BE2C (cell line): ENCODE data around the gene NEB.

ENCODE experiments used
- DNase-seq: peaks from one replicate; pipeline ENCODE4 v3.0.0-alpha.2; 2020
- H3K27me3 ChIP-seq: fragments of 250-450 bp; sonication (Bioruptor Pico); 2 replicates; pipeline ENCODE4 v1.5.1; 2020; ENCODE audit warnings: mild to moderate bottlenecking
- H3K36me3 ChIP-seq: fragments of 250-450 bp; sonication (Bioruptor Pico); 2 replicates; pipeline ENCODE4 v1.5.1; 2020; ENCODE audit warnings: mild to moderate bottlenecking
- H3K4me1 ChIP-seq: fragments of 250-450 bp; sonication (Bioruptor Pico); 2 replicates; pipeline ENCODE4 v1.5.1; 2020
- H3K4me3 ChIP-seq: 2 replicates; pipeline ENCODE4 v1.5.1; 2011; ENCODE audit warnings: low read depth, low read length
- H3K9me3 ChIP-seq: fragments of 250-450 bp; sonication (Bioruptor Pico); 2 replicates; pipeline ENCODE4 v1.5.1; 2020
- CTCF ChIP-seq: IDR thresholded peaks from 2 replicates; pipeline ENCODE4 v1.5.1; 2012; ENCODE audit warnings: mild to moderate bottlenecking, low read depth, low read length

The NEB gene

GRCh38 chr2:151484100-151484499 is 250.2 kb downstream of the NEB start:
- no peak overlapping the region for H3K4me3 ChIP-seq
- H3K27me3 ChIP-seq = no peaks in the 10 kb centered on the region
- TF ChIP-seq CTCF = no peak
- no peaks in the 10 kb centered on the region for H3K4me1 ChIP-seq
- H3K9me3 ChIP-seq = no peaks in the 10 kb centered on the region
- H3K36me3 ChIP-seq = no peaks in the 10 kb centered on the region
- no peak for DNase-seq

GRCh38 chr2:151483546-151483945 is 250.7 kb downstream of the NEB start:
- Histone ChIP-seq H3K36me3 (no peaks in the 10 kb centered on the region), H3K9me3 (no peaks in the 10 kb centered on the region), H3K4me1 (no peaks in the 10 kb centered on the region), H3K4me3 (no peak overlapping the region), H3K27me3 (no peaks in the 10 kb centered on the region)
- no peak for DNase-seq
- no peak for TF ChIP-seq CTCF

- H3K27me3 ChIP-seq = no peaks in the 10 kb centered on the region
- no peak overlapping the region for H3K4me3 ChIP-seq
- DNase-seq = no peak
- H3K9me3 ChIP-seq = no peaks in the 10 kb centered on the region
- no peaks in the 10 kb centered on the region for H3K4me1 ChIP-seq
- no peak for TF ChIP-seq CTCF
- H3K36me3 ChIP-seq = no peaks in the 10 kb centered on the region
Measured at GRCh38 chr2:151482171-151482725, 252.0 kb downstream of the NEB start.

- DNase-seq = no peak
- Histone ChIP-seq H3K27me3 (no peaks in the 10 kb centered on the region), H3K4me1 (no peaks in the 10 kb centered on the region), H3K9me3 (no peaks in the 10 kb centered on the region), H3K4me3 (no peak overlapping the region), H3K36me3 (no peaks in the 10 kb centered on the region)
- TF ChIP-seq CTCF = no peak
Measured at GRCh38 chr2:151481744-151482143, 252.5 kb downstream of the NEB start.

- no peaks in the 10 kb centered on the region for H3K27me3 ChIP-seq
- peaks cover 11% of the 10 kb centered on the region for H3K36me3 ChIP-seq
- no peak for TF ChIP-seq CTCF
- no peaks in the 10 kb centered on the region for H3K4me1 ChIP-seq
- H3K4me3 ChIP-seq = no peak overlapping the region
- DNase-seq = no peak
- H3K9me3 ChIP-seq = no peaks in the 10 kb centered on the region
Measured at GRCh38 chr2:151478011-151478410, 256.3 kb downstream of the NEB start.

GRCh38 chr2:151476287-151476686 is 258.0 kb downstream of the NEB start:
- Histone ChIP-seq H3K4me1 (no peaks in the 10 kb centered on the region), H3K27me3 (no peaks in the 10 kb centered on the region), H3K4me3 (no peak overlapping the region), H3K9me3 (no peaks in the 10 kb centered on the region), H3K36me3 (peaks cover 11% of the 10 kb centered on the region)
- no peak for DNase-seq
- TF ChIP-seq CTCF = no peak
